Measurements from ENCODE around the gene ZNF22.

ZNF22 gene

GRCh38 chr10:44973323-44974081, 27.2 kb upstream of the ZNF22 start:
- DNase-seq (ENCODE audit: low read depth) = no peak
- in situ Hi-C loops (cut with HindIII; ENCODE audit: low sequenced_read_pairs) = no loop called here
- no peak for TF ChIP-seq CTCF (IDR thresholded peaks at IDR 0.05; ENCODE audit: low read depth, low read length, missing control alignments)
- H3K4me3 ChIP-seq (ENCODE audit: low read depth, low read length) = no peak overlapping the region

- H3K4me3 ChIP-seq (ENCODE audit: low read depth, low read length) = peak overlapping the region; percentile 29
- TF ChIP-seq CTCF (IDR thresholded peaks at IDR 0.05; ENCODE audit: low read depth, low read length, missing control alignments) = no peak
- in situ Hi-C loops (cut with HindIII; ENCODE audit: low sequenced_read_pairs) = no loop called here
- DNase-seq (ENCODE audit: low read depth) = no peak
Measured at GRCh38 chr10:44974082-44974627, 26.6 kb upstream of the ZNF22 start.

- no peak for DNase-seq (ENCODE audit: low read depth)
- in situ Hi-C loops (cut with HindIII; ENCODE audit: low sequenced_read_pairs) = no loop called here
- TF ChIP-seq CTCF (IDR thresholded peaks at IDR 0.05; ENCODE audit: low read depth, low read length, missing control alignments) = peak; percentile 88
- peak overlapping the region; percentile 29 for H3K4me3 ChIP-seq (ENCODE audit: low read depth, low read length)
Measured at GRCh38 chr10:44974628-44975430, 25.9 kb upstream of the ZNF22 start.

GRCh38 chr10:44975431-44976331, 25.0 kb upstream of the ZNF22 start:
- no peak overlapping the region for H3K4me3 ChIP-seq (ENCODE audit: low read depth, low read length)

GRCh38 chr10:44976352-44977198, 24.1 kb upstream of the ZNF22 start:
- TF ChIP-seq CTCF (IDR thresholded peaks at IDR 0.05; ENCODE audit: low read depth, low read length, missing control alignments) = no peak
- no peak overlapping the region for H3K4me3 ChIP-seq (ENCODE audit: low read depth, low read length)
- DNase-seq (ENCODE audit: low read depth) = no peak
- in situ Hi-C loops (cut with HindIII; ENCODE audit: low sequenced_read_pairs) = no loop called here

More at GRCh38 chr10:44975431-44976331, 25.0 kb upstream of the ZNF22 start:
- in situ Hi-C loops (cut with HindIII; ENCODE audit: low sequenced_read_pairs) = no loop called here
- TF ChIP-seq CTCF (IDR thresholded peaks at IDR 0.05; ENCODE audit: low read depth, low read length, missing control alignments) = no peak
- DNase-seq (ENCODE audit: low read depth) = no peak
